Adrenal gland (tissue), 5 donors: ENCODE measurements around the gene SPNS2.

ENCODE experiments used
- CTCF ChIP-seq, 6 experiments: fragments of 450-650 bp in 4 of 6; fragments of 200-600 bp in 2 of 6; sonication (generic) in 1 of 6; IDR thresholded peaks; 1 replicate in 5 of 6; 2 replicates in 1 of 6; pipeline versions ENCODE4 v1.5.1 to v1.8.0; 2016 to 2021; ENCODE audit warnings: antibody characterized with exemption in 6 of 6, mild to moderate bottlenecking in 2 of 6, moderate library complexity in 1 of 6
- POLR2A ChIP-seq, 2 donors: fragments of 450-650 bp; IDR thresholded peaks; one replicate each; pipeline ENCODE4 v1.6.1; 2017; ENCODE audit warnings: antibody characterized with exemption in 2 of 2, mild to moderate bottlenecking in 2 of 2, moderate library complexity in 1 of 2
- donor health status: DM: no; HTN: no; CAD: no.

GRCh38 chr17:4532860-4533522 is 34.3 kb downstream of the SPNS2 start:
- TF ChIP-seq POLR2A (IDR thresholded peaks at IDR 0.05) (no peak), CTCF (IDR thresholded peaks at IDR 0.05) (no peak)
